NCI-H2029 treated with DMSO at 0.1 percent for 48 hours (cell line): Measurements from ENCODE around the gene NACA2.
"Not testable (repeated sequence)": the region's sequence is repeated elsewhere in the genome, so short reads cannot be mapped to it uniquely, and the experiment has no call there.

ENCODE experiments used
- DNase-seq: peaks from one replicate; lab custom pipeline; 2025; lab: John Stamatoyannopoulos, UW

NACA2 gene

GRCh38 chr17:61591018-61591417 lies at the start of gene NACA2:
TSS of gene NACA2 (minus strand) at chr17:61591219. CDS start at chr17:61591180, 39 bp downstream.
- no peak for DNase-seq

GRCh38 chr17:61639818-61640217 lies 48.8 kb upstream of the NACA2 start:
- DNase-seq, result no peak

- DNase-seq, result no peak
Observed at GRCh38 chr17:61638087-61638486, 47.1 kb upstream of the NACA2 start.

- DNase-seq, result peak; percentile 23
Observed at GRCh38 chr17:61635913-61636432, 45.0 kb upstream of the NACA2 start.

- DNase-seq, result no peak
Observed at GRCh38 chr17:61634942-61635538, 44.0 kb upstream of the NACA2 start.

GRCh38 chr17:61634011-61634539 lies 43.1 kb upstream of the NACA2 start:
- DNase-seq, result no peak

GRCh38 chr17:61632826-61633225 lies 41.8 kb upstream of the NACA2 start:
- DNase-seq, result no peak

GRCh38 chr17:61631800-61632199 lies 40.8 kb upstream of the NACA2 start:
- DNase-seq, result no peak

GRCh38 chr17:61628158-61628557 lies 37.1 kb upstream of the NACA2 start:
- DNase-seq, result not testable (repeated sequence)

- DNase-seq, result no peak
Observed at GRCh38 chr17:61627658-61628057, 36.6 kb upstream of the NACA2 start.

- DNase-seq, result no peak
Observed at GRCh38 chr17:61627125-61627524, 36.1 kb upstream of the NACA2 start.

- no peak for DNase-seq
Observed at GRCh38 chr17:61625564-61625963, 34.5 kb upstream of the NACA2 start.

- no peak for DNase-seq
Observed at GRCh38 chr17:61624951-61625350, 33.9 kb upstream of the NACA2 start.

GRCh38 chr17:61621317-61621716 lies 30.3 kb upstream of the NACA2 start:
- DNase-seq, result no peak

- no peak for DNase-seq
Observed at GRCh38 chr17:61619953-61620352, 28.9 kb upstream of the NACA2 start.

GRCh38 chr17:61619493-61619892 lies 28.5 kb upstream of the NACA2 start:
- DNase-seq, result no peak

GRCh38 chr17:61618950-61619349 lies 27.9 kb upstream of the NACA2 start:
- no peak for DNase-seq

GRCh38 chr17:61617330-61617729 lies 26.3 kb upstream of the NACA2 start:
- no peak for DNase-seq

- DNase-seq, result no peak
Observed at GRCh38 chr17:61616783-61617182, 25.8 kb upstream of the NACA2 start.

- DNase-seq, result no peak
Observed at GRCh38 chr17:61614219-61614618, 23.2 kb upstream of the NACA2 start.

- DNase-seq, result no peak
Observed at GRCh38 chr17:61611323-61611722, 20.3 kb upstream of the NACA2 start.

- DNase-seq, result no peak
Observed at GRCh38 chr17:61605692-61606091, 14.7 kb upstream of the NACA2 start.

GRCh38 chr17:61601297-61601696 lies 10.3 kb upstream of the NACA2 start:
- no peak for DNase-seq

GRCh38 chr17:61600621-61601020 lies 9.6 kb upstream of the NACA2 start:
- no peak for DNase-seq
